PC-9 (cell line): ENCODE measurements around the gene CABYR. TPM values are rescaled to one million over a fixed set of nuclear protein-coding genes. Genes with fewer than 3 reads are reported as not detected.

Experiments
- BruUV-seq: library from RNA; stranded (reverse); fragments of 400-500 nt; replicated peaks from 2 replicates; lab custom pipeline; 2021; lab: Mats Ljungman, UMichigan
- CTCF ChIA-PET: fragments of 300-600 bp; sonication (Branson Sonifier 250); formaldehyde crosslinking; loops from one replicate; lab custom pipeline; 2022; ENCODE audit warnings: antibody characterized with exemption; lab: Charles Lee
- POLR2A ChIA-PET: fragments of 300-600 bp; sonication (Branson Sonifier 250); formaldehyde crosslinking; loops from one replicate; lab custom pipeline; 2022; ENCODE audit warnings: antibody characterized with exemption; ENCODE audit not compliant: unreplicated experiment; lab: Charles Lee
- DNase-seq, 2 experiments: peaks; one replicate each; pipeline versions ENCODE4 v3.0.0 to v3.0.0-alpha.2; 2015 to 2022; ENCODE audit warnings: mixed read lengths in 1 of 2
- H2AFZ ChIP-seq: fragments of 200-600 bp; sonication (generic); 2 replicates; pipeline ENCODE4 v1.8.1; 2017; ENCODE audit warnings: antibody characterized with exemption
- H3F3A ChIP-seq: fragments of 200-600 bp; sonication (generic); 2 replicates; pipeline ENCODE4 v1.8.1; 2017; ENCODE audit warnings: antibody characterized with exemption, mild to moderate bottlenecking, low read depth; ENCODE audit not compliant: insufficient read depth
- H3K27ac ChIP-seq: fragments of 200-600 bp; sonication (generic); 2 replicates; pipeline ENCODE4 v1.6.1; 2016; ENCODE audit warnings: mixed run types
- H3K27me3 ChIP-seq: fragments of 200-600 bp; sonication (generic); 2 replicates; pipeline ENCODE4 v1.6.1; 2016; ENCODE audit warnings: low read depth, mixed run types; ENCODE audit not compliant: insufficient read depth
- H3K36me3 ChIP-seq: fragments of 200-600 bp; sonication (generic); 2 replicates; pipeline ENCODE4 v1.6.1; 2016; ENCODE audit warnings: low read depth, mixed run types
- H3K4me1 ChIP-seq: fragments of 200-600 bp; sonication (generic); replicated peaks from 2 replicates; pipeline ENCODE4 v1.6.1; 2016; ENCODE audit warnings: mixed run types; ENCODE audit not compliant: insufficient read depth
- H3K4me2 ChIP-seq: fragments of 200-600 bp; sonication (generic); 2 replicates; pipeline ENCODE4 v1.6.1; 2017; ENCODE audit warnings: mixed run types
- H3K4me3 ChIP-seq: fragments of 200-600 bp; sonication (generic); 2 replicates; pipeline ENCODE4 v1.6.1; 2016; ENCODE audit warnings: mixed run types
- H3K79me2 ChIP-seq: fragments of 200-600 bp; sonication (generic); 2 replicates; pipeline ENCODE4 v1.6.1; 2017; ENCODE audit warnings: low read depth, mixed run types
- H3K9me2 ChIP-seq: fragments of 200-600 bp; sonication (generic); 2 replicates; pipeline ENCODE4 v1.8.1; 2017; ENCODE audit warnings: mild to moderate bottlenecking; ENCODE audit not compliant: insufficient read depth
- H3K9me3 ChIP-seq: fragments of 200-600 bp; sonication (generic); 2 replicates; pipeline ENCODE4 v1.8.1; 2016; ENCODE audit warnings: low read depth; ENCODE audit not compliant: insufficient read depth
- H4K20me1 ChIP-seq: fragments of 200-600 bp; sonication (generic); 2 replicates; pipeline ENCODE4 v1.8.1; 2017; ENCODE audit not compliant: insufficient read depth
- CTCF ChIP-seq: fragments of 200-600 bp; sonication (generic); conservative IDR thresholded peaks from 2 replicates; pipeline ENCODE4 v1.6.1; 2017; ENCODE audit warnings: mixed run types, antibody characterized with exemption, mild to moderate bottlenecking, moderate library complexity
- EZH2 ChIP-seq: fragments of 200-600 bp; sonication (generic); IDR thresholded peaks from 2 replicates; pipeline ENCODE4 v1.8.0; 2017; ENCODE audit warnings: antibody characterized with exemption, low read depth
- intact Hi-C: fragments of 100-400 bp; cut with micrococcal nuclease; formaldehyde crosslinking; loops from one replicate; pipeline ENCODE4 v1.10.0; 2022; ENCODE audit not compliant: unreplicated experiment
- total RNA-seq: library from RNA; stranded (reverse); gene quantifications from 2 replicates; pipeline ENCODE4 v1.2.3, GENCODE V29; 2021

Gene CABYR
- total RNA-seq, 1 experiment from 2014 or later: 32.4 TPM

GRCh38 chr18:24118750-24119577 lies 19.9 kb upstream of the CABYR start:
- no TSS peak for BruUV-seq
- Histone ChIP-seq H3K27ac (no peak overlapping the region), H3K4me2 (no peak overlapping the region), H3K4me1 (peaks cover 4% of the 10 kb centered on the region; the same call in 1 of the 2 replicates), H2AFZ (no peak overlapping the region), H3K79me2 (no peaks in the 10 kb centered on the region), H3K9me2 (no peaks in the 10 kb centered on the region), H4K20me1 (no peaks in the 10 kb centered on the region), H3K27me3 (no peaks in the 10 kb centered on the region), H3F3A (0 out of 2 replicates have a peak, but pooled peaks cover 3% of the 10 kb centered on the region), H3K4me3 (no peak overlapping the region), H3K36me3 (no peaks in the 10 kb centered on the region), H3K9me3 (no peaks in the 10 kb centered on the region)
- DNase-seq: peak; percentile 41 to 70
- ChIA-PET POLR2A (interaction anchor here (0.6 to 0.7 kb wide), 2 partner anchors 121 to 373 kb away, joined by 3 to 4 read pairs; no protein-coding TSS in a partner anchor), CTCF (no interaction called here)
- TF ChIP-seq EZH2 (no peak), CTCF (peak; percentile 85)
- intact Hi-C loops: loop anchor here (5.0 to 10.0 kb wide), 4 partner anchors 94 to 602 kb away; no protein-coding TSS in a partner anchor

GRCh38 chr18:24120676-24121075 lies 18.2 kb upstream of the CABYR start:
- H3F3A ChIP-seq: 0 out of 2 replicates have a peak, but pooled peaks cover 3% of the 10 kb centered on the region
- DNase-seq: no peak
- H3K79me2 ChIP-seq: no peaks in the 10 kb centered on the region
- intact Hi-C loops: no loop called here
- H3K4me3 ChIP-seq: no peak overlapping the region
- no peak overlapping the region for H2AFZ ChIP-seq
- no peaks in the 10 kb centered on the region for H3K9me2 ChIP-seq
- no peak overlapping the region for H3K4me2 ChIP-seq
- no peak for TF ChIP-seq CTCF
- no peaks in the 10 kb centered on the region for H3K9me3 ChIP-seq
- BruUV-seq: no TSS peak
- H3K27ac ChIP-seq: no peak overlapping the region
- H3K4me1 ChIP-seq: no peaks in the 10 kb centered on the region
- H4K20me1 ChIP-seq: no peaks in the 10 kb centered on the region
- POLR2A ChIA-PET: interaction anchor here (0.5 kb wide), 1 partner anchor 17 kb away, joined by 17 read pairs; no protein-coding TSS in a partner anchor
- CTCF ChIA-PET: no interaction called here
- no peaks in the 10 kb centered on the region for H3K36me3 ChIP-seq
- H3K27me3 ChIP-seq: no peaks in the 10 kb centered on the region

GRCh38 chr18:24121625-24122024 lies 17.2 kb upstream of the CABYR start:
- no peak for DNase-seq
- POLR2A ChIA-PET: no interaction called here
- H3K9me2 ChIP-seq: no peaks in the 10 kb centered on the region
- no peaks in the 10 kb centered on the region for H3K9me3 ChIP-seq
- H2AFZ ChIP-seq: no peak overlapping the region
- no peaks in the 10 kb centered on the region for H3K4me1 ChIP-seq
- no peaks in the 10 kb centered on the region for H3K79me2 ChIP-seq
- no peaks in the 10 kb centered on the region for H4K20me1 ChIP-seq
- no peaks in the 10 kb centered on the region for H3K36me3 ChIP-seq
- H3K27ac ChIP-seq: no peak overlapping the region
- no TSS peak for BruUV-seq
- CTCF ChIA-PET: interaction anchor here (0.6 kb wide), 1 partner anchor 293 kb away, joined by 3 read pairs; no protein-coding TSS in a partner anchor
- H3K4me3 ChIP-seq: no peak overlapping the region
- intact Hi-C loops: no loop called here
- H3K4me2 ChIP-seq: no peak overlapping the region
- no peaks in the 10 kb centered on the region for H3K27me3 ChIP-seq
- 0 out of 2 replicates have a peak, but pooled peaks cover 3% of the 10 kb centered on the region for H3F3A ChIP-seq
- TF ChIP-seq CTCF: no peak
- no peak for TF ChIP-seq EZH2
